GM12878 (cell line): ENCODE results near the gene ATG4B. TPM values are rescaled to one million over a fixed set of nuclear protein-coding genes. Genes with fewer than 3 reads are reported as not detected.

Experiments
- ATAC-seq: fragments of 200-7000 bp; cut with Tn5 transposase; 3 replicates; pipeline ENCODE4 v1.9.1; 2020; ENCODE audit warnings: mild to moderate bottlenecking, moderate library complexity
- BruUV-seq: library from RNA; stranded (reverse); fragments of 400-500 nt; replicated peaks from 2 replicates; lab custom pipeline; 2021; lab: Mats Ljungman, UMichigan
- CTCF ChIA-PET: fragments of 300-600 bp; sonication (Branson Sonifier 250); formaldehyde crosslinking; extraction: SDS; loops from one replicate; lab custom pipeline; 2021; ENCODE audit warnings: inconsistent platforms; lab: Yijun Ruan, JAX
- POLR2A ChIA-PET: fragments of 350-600 bp; formaldehyde crosslinking; extraction: SDS; loops from one replicate; lab custom pipeline; 2021; ENCODE audit warnings: inconsistent platforms; lab: Charles Lee
- RAD21 ChIA-PET: fragments of 300-600 bp; sonication (Branson Sonifier 250); formaldehyde crosslinking; loops from one replicate; lab custom pipeline; 2023; ENCODE audit warnings: antibody characterized with exemption; ENCODE audit not compliant: unreplicated experiment; lab: Charles Lee
- SMC1A ChIA-PET: fragments of 300-600 bp; sonication (Branson Sonifier 250); formaldehyde crosslinking; loops from one replicate; lab custom pipeline; 2023; ENCODE audit not compliant: unreplicated experiment, uncharacterized antibody; lab: Charles Lee
- DNase-seq: peaks from one replicate; pipeline ENCODE4 v3.0.0-alpha.2; 2011; ENCODE audit warnings: low read depth, low spot score
- FAIRE-seq: peaks from 3 replicates; lab custom pipeline; 2011; peaks lifted over from hg19 to GRCh38; lab: Jason Lieb, UNC
- H2AFZ ChIP-seq: 2 replicates; pipeline ENCODE4 v1.6.0; 2011; ENCODE audit warnings: low read depth, low read length, control low read depth; ENCODE audit not compliant: control insufficient read depth
- H3K27ac ChIP-seq: 2 replicates; pipeline ENCODE4 v1.5.1; 2011; ENCODE audit warnings: control low read depth; ENCODE audit not compliant: control insufficient read depth, insufficient read depth
- H3K27me3 ChIP-seq, 2 experiments: replicated peaks in 1 of 2; 2 replicates each; pipeline versions ENCODE4 v1.6.0 to v1.6.1; 2011; ENCODE audit warnings: low read length in 1 of 2; ENCODE audit not compliant: control insufficient read depth in 2 of 2, insufficient read depth in 2 of 2
- H3K36me3 ChIP-seq, 2 experiments: 2 replicates each; pipeline ENCODE4 v1.5.1; 2011; ENCODE audit warnings: low read length in 1 of 2; ENCODE audit not compliant: control insufficient read depth in 2 of 2, insufficient read depth in 2 of 2
- H3K4me1 ChIP-seq: 2 replicates; pipeline ENCODE4 v1.6.1; 2011; ENCODE audit warnings: mild to moderate bottlenecking, low read length, moderate library complexity, mixed read lengths; ENCODE audit not compliant: control insufficient read depth, insufficient read depth
- H3K4me2 ChIP-seq: 2 replicates; pipeline ENCODE4 v1.6.0; 2011; ENCODE audit warnings: control low read depth; ENCODE audit not compliant: control insufficient read depth, insufficient read depth
- H3K4me3 ChIP-seq: fragments of 200-600 bp; sonication (generic); 2 replicates; pipeline ENCODE4 v1.5.1; 2016
- H3K79me2 ChIP-seq: 2 replicates; pipeline ENCODE4 v1.6.0; 2011; ENCODE audit warnings: low read length; ENCODE audit not compliant: control insufficient read depth, insufficient read depth
- H3K9ac ChIP-seq: 2 replicates; pipeline ENCODE4 v1.8.0; 2011; ENCODE audit warnings: low read length, control low read depth, mixed read lengths; ENCODE audit not compliant: control insufficient read depth, insufficient read depth
- H3K9me3 ChIP-seq: replicated peaks from 3 replicates; pipeline ENCODE4 v1.5.1; 2011; ENCODE audit warnings: mild to moderate bottlenecking, low read length; ENCODE audit not compliant: control insufficient read depth, insufficient read depth
- H4K20me1 ChIP-seq: 2 replicates; pipeline ENCODE4 v1.6.0; 2011; ENCODE audit not compliant: control insufficient read depth, insufficient read depth
- ASH2L ChIP-seq: fragments of 300-600, 200-600 bp; sonication (generic); IDR thresholded peaks from 2 replicates; pipeline ENCODE4 v1.6.1; 2017; ENCODE audit warnings: low read depth, mild to moderate bottlenecking, borderline replicate concordance
- BRCA1 ChIP-seq: IDR thresholded peaks from 2 replicates; pipeline ENCODE4 v1.6.1; 2011; ENCODE audit warnings: low read depth, low read length, improper control_type of control experiment
- HDAC6 ChIP-seq: fragments of 200-600 bp; sonication (generic); IDR thresholded peaks from one replicate; pipeline ENCODE4 v1.8.0; 2017; ENCODE audit warnings: antibody characterized with exemption; ENCODE audit not compliant: unreplicated experiment
- RELA ChIP-seq: fragments of 450-650 bp; IDR thresholded peaks from 2 replicates; pipeline ENCODE4 v1.8.0; 2014; ENCODE audit warnings: borderline replicate concordance; ENCODE audit not compliant: partially characterized antibody
- RUNX3 ChIP-seq: IDR thresholded peaks from 2 replicates; pipeline ENCODE4 v1.6.1; 2012; ENCODE audit warnings: low read length, inconsistent platforms
- ZSCAN29 ChIP-seq: fragments of 450-650 bp; IDR thresholded peaks from 2 replicates; pipeline ENCODE4 v1.6.1; 2017; ENCODE audit warnings: mild to moderate bottlenecking, moderate library complexity
- WGBS: methylation state at CpG from one replicate; pipeline ENCODE4 v1.1.6; 2016; ENCODE audit warnings: low lambda C conversion rate; ENCODE audit not compliant: insufficient replicate concordance, insufficient coverage; ENCODE audit errors: missing lambda C conversion rate; 5-methylcytosine and 5-hydroxymethylcytosine counted together
- in situ Hi-C: fragments of 300-500 bp; cut with MboI; formaldehyde crosslinking; loops from 9 replicates; pipeline ENCODE4 v1.14.3; 2018; ENCODE audit warnings: mixed read lengths
- intact Hi-C: fragments of 100-400 bp; cut with micrococcal nuclease; formaldehyde crosslinking; loops from one replicate; pipeline ENCODE4 v1.14.2; 2022; ENCODE audit not compliant: unreplicated experiment
- polyA plus RNA-seq, 11 experiments: library from polyadenylated mRNA; depleted of rRNA in 4 of 11; unstranded in 6 of 11; stranded (reverse) in 5 of 11; fragments of >200 nt; fragmentation: Nextera tagmentation in 4 of 11; fragmentation: Illumina TruSeq in 1 of 11; extraction: Ambion mirVana in 4 of 11; extraction: Trizol in 1 of 11; gene quantifications; 1 replicate in 1 of 11; 2 replicates in 10 of 11; pipeline versions ENCODE4 v1.2.1 to v1.2.3, GENCODE V29; 2011 to 2016; ENCODE audit warnings: inconsistent platforms in 2 of 11, missing spikeins in 2 of 11, low read depth in 1 of 11
- total RNA-seq, 4 experiments: library from RNA; depleted of rRNA in 3 of 4; stranded (reverse); fragments of >200 nt in 3 of 4; fragmentation: Illumina TruSeq in 1 of 4; extraction: Trizol in 1 of 4; gene quantifications; 2 replicates each; pipeline versions ENCODE4 v1.2.1 to v1.2.3, GENCODE V29; 2013 to 2021
- TF ChIP-seq, protein P1 (sequence below): IDR thresholded peaks from 2 replicates; pipeline ENCODE4 v1.6.1; 2012; ENCODE audit warnings: low read length, inconsistent platforms
- TF ChIP-seq, protein P2 (sequence below): fragments of 450-650 bp; IDR thresholded peaks from 2 replicates; pipeline ENCODE4 v1.6.1; 2017; ENCODE audit warnings: mild to moderate bottlenecking

ATG4B gene
- total and polyA plus RNA-seq, 10 of the 15 experiments (the other 5 are each of a cell fraction or from before 2014, with no cell fraction given): 5.8 to 84.1 (median 64.9) TPM

DNA sequence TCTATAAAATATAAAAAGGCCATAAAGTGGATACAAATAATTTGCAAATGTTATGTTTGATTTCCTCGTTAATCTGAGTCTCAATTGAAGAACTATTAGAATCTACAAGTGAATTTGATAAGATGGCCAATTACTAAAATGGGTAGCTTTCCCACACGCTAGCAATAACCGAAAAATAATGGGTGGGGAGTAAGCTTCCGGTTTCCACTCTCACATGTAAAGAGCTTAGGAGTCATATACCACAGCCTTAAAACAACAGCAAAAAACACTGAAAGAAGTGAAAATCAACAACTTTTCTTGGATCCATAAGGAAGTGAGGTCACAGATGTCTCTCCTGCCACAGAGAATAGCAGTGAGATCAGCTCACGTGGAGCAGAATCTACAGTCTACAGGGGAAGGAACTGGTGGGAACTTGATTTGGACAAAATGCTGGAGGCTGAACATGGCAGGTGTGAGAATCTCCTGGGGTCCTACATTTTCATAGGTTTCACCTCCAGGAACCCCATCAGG lies 19.1 kb upstream of the ATG4B start:
- H3K27ac ChIP-seq: peak overlapping the region; percentile 77
- peaks cover 29% of the 10 kb centered on the region for H3K79me2 ChIP-seq

More for the DNA sequence above, 19.1 kb upstream of the ATG4B start:
- SMC1A ChIA-PET: interaction anchor here (0.6 to 1.5 kb wide), 2 partner anchors 17 to 260 kb away, joined by 3 to 5 read pairs; no protein-coding TSS in a partner anchor
- BruUV-seq: no TSS peak
- H2AFZ ChIP-seq: no peak overlapping the region
- H3K4me1 ChIP-seq: peaks cover 9% of the 10 kb centered on the region
- DNase-seq: peak; percentile 11
- H3K36me3 ChIP-seq: peaks cover 2 to 4% of the 10 kb centered on the region in 2 experiments
- no peaks in the 10 kb centered on the region for H3K9me3 ChIP-seq
- RAD21 ChIA-PET: interaction anchor here (0.7 to 1.0 kb wide), 2 partner anchors 68 to 400 kb away, joined by 3 read pairs; partner anchors contain the start of gene DTYMK
- intact Hi-C loops: loop anchor here (10.0 kb wide), 1 partner anchor 264 kb away; the partner anchor contains the start of gene FARP2
- H3K9ac ChIP-seq: no peak overlapping the region
- WGBS: 64% methylated on average over 5 of the region's 5 CpGs
- POLR2A ChIA-PET: interaction anchor here (0.5 to 1.5 kb wide), 4 partner anchors 8 to 266 kb away, joined by 3 to 10 read pairs (median 4); no protein-coding TSS in a partner anchor
- FAIRE-seq: no peak
- no peaks in the 10 kb centered on the region for H3K27me3 ChIP-seq
- CTCF ChIA-PET: interaction anchor here (0.6 to 2.0 kb wide), 3 partner anchors 8 to 260 kb away, joined by 3 to 7 read pairs (median 5); no protein-coding TSS in a partner anchor
- H3K4me3 ChIP-seq: no peak overlapping the region
- peak overlapping the region; percentile 95 for H3K4me2 ChIP-seq
- in situ Hi-C loops: no loop called here
- peak; percentile 50 for ATAC-seq
- H4K20me1 ChIP-seq: no peaks in the 10 kb centered on the region
- TF ChIP-seq RELA (no peak), ASH2L (no peak), RUNX3 (0 out of 2 replicates have a peak, but pooled peaks have one; percentile 4), HDAC6 (no peak), ZSCAN29 (no peak), BRCA1 (no peak)
- TF ChIP-seq, protein P1, sequence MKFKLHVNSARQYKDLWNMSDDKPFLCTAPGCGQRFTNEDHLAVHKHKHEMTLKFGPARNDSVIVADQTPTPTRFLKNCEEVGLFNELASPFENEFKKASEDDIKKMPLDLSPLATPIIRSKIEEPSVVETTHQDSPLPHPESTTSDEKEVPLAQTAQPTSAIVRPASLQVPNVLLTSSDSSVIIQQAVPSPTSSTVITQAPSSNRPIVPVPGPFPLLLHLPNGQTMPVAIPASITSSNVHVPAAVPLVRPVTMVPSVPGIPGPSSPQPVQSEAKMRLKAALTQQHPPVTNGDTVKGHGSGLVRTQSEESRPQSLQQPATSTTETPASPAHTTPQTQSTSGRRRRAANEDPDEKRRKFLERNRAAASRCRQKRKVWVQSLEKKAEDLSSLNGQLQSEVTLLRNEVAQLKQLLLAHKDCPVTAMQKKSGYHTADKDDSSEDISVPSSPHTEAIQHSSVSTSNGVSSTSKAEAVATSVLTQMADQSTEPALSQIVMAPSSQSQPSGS: no peak
- TF ChIP-seq, protein P2, sequence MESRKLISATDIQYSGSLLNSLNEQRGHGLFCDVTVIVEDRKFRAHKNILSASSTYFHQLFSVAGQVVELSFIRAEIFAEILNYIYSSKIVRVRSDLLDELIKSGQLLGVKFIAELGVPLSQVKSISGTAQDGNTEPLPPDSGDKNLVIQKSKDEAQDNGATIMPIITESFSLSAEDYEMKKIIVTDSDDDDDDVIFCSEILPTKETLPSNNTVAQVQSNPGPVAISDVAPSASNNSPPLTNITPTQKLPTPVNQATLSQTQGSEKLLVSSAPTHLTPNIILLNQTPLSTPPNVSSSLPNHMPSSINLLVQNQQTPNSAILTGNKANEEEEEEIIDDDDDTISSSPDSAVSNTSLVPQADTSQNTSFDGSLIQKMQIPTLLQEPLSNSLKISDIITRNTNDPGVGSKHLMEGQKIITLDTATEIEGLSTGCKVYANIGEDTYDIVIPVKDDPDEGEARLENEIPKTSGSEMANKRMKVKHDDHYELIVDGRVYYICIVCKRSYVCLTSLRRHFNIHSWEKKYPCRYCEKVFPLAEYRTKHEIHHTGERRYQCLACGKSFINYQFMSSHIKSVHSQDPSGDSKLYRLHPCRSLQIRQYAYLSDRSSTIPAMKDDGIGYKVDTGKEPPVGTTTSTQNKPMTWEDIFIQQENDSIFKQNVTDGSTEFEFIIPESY: no peak
